AG08396 (cell line): ENCODE results near the gene CR2.
A peak's percentile ranks its signal among the peaks of the same experiment; 100 is the strongest.
"Not testable (repeated sequence)": the region's sequence is repeated elsewhere in the genome, so short reads cannot be mapped to it uniquely, and the experiment has no call there.

Experiments used
- DNase-seq: peaks from one replicate; pipeline ENCODE4 v3.0.0; 2012; ENCODE audit warnings: low spot score, mixed read lengths

CR2 gene

GRCh38 chr1:207444514-207445217, 9.5 kb upstream of the CR2 start:
- no peak for DNase-seq

GRCh38 chr1:207453710-207454045, 450 bp upstream of the CR2 start:
- DNase-seq = no peak

- no peak for DNase-seq
These were observed 1.1 kb downstream of the CR2 start for GRCh38 chr1:207455183-207455754.

- no peak for DNase-seq
These were observed 4.3 kb downstream of the CR2 start for GRCh38 chr1:207458414-207458813.

DNA sequence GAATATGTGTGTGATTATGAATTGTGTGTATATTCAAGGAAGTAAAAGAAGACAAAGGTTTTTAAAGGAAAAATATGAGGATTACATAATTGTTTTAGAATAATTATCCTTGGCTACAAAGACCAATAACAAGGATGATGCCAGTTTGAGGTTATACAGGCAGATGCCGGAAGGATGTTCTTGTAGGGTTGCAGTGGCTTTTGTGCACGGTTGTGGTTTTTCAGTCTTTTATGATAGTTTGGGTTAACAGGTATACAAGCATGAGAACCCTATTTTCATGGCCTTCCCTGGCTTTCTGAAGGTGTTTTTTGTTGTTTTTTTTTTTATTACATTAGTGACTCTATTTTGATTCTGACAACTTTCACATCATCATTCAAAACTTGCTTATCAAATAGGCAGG, 4.9 kb downstream of the CR2 start:
- DNase-seq = no peak

GRCh38 chr1:207461649-207462048, 7.5 kb downstream of the CR2 start:
- no peak for DNase-seq

- DNase-seq = no peak
These were observed 8.4 kb downstream of the CR2 start for GRCh38 chr1:207462535-207462934.

- peak; percentile 12 for DNase-seq
These were observed 8.9 kb downstream of the CR2 start for GRCh38 chr1:207463021-207463420.

DNA sequence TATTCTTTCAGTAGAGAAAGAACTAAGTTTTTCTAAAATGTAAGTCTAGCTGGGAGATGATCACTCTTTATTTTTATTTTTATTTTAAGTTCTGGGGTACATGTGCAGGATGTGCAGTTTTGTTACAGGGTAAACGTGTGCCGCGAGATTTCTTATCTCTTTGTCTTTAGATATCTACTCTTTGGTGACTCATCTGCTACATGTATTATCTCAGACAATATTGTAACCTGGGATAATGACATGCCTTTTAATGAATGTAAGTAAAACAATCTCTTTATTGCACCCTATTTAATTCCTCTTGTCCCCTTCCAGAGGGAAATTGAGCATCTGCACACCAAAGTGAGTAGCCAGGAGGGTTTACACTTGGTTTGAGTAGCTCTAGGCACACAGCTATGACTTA, 9.4 kb downstream of the CR2 start:
- DNase-seq = no peak

GRCh38 chr1:207470927-207471326, 16.8 kb downstream of the CR2 start:
- DNase-seq = no peak

- no peak for DNase-seq
These were observed 20.1 kb downstream of the CR2 start for GRCh38 chr1:207474210-207474609.

DNA sequence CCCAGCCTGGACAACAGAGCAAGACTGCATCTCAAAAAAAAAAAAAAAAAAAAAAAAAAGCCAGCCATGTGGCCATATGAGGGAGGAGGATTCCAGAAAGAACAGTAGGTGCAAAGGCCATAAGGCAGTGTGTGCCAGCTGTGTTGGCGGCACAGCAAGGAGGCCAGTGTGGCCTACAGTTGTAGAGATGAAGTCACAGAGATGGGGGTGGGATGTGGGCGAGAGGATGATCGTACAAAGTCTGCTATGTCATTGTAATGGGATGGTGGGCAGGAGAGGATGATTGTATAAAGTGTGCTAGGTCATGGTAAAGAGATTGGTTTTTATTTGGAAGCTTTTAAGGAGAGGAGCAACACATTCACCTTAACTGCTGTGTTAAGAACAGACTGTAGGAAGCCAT, 32.1 kb downstream of the CR2 start:
- DNase-seq = no peak

DNA sequence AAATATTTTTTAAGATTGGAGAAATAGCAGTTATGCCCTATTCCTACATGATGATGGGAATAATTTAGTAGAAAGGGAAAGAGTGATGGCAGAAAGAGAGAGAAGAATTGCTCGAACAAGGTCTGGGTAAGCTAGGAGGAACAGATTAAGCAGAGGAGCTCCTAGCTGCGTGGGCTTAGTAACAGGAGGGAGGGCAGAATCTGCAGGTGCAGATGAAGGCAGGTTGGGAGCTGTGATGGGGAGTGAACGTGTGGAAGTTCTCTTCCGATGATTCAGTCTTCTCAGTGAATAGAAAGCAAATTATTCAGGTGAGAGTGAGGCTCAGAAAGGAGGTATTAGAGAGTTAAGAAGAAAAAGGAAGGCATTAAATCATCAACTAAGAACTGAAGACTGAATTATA, 33.5 kb downstream of the CR2 start:
- DNase-seq = no peak

- DNase-seq = no peak
These were observed 39.1 kb downstream of the CR2 start for GRCh38 chr1:207493212-207493611.

DNA sequence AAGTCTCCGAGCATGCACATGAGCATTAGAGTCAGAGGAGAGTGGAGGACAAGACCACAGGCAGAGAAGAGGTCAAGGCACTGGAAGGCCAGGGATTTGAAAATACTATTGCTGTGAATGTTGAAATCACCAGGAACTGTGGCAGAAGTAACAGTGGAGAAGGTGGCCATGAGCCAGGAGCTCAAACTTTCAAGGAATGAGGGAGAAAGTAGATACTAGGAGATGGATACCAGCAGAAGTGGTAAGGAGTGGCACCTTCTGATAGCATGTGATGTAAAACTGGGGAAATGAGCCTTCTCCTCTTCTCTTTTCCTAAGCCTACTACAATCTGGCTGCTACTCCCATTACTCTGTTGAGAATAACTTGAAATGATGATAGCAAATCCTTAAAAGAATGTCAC, 40.0 kb downstream of the CR2 start:
- no peak for DNase-seq

GRCh38 chr1:207495281-207495680, 41.2 kb downstream of the CR2 start:
- DNase-seq = not testable (repeated sequence)

DNA sequence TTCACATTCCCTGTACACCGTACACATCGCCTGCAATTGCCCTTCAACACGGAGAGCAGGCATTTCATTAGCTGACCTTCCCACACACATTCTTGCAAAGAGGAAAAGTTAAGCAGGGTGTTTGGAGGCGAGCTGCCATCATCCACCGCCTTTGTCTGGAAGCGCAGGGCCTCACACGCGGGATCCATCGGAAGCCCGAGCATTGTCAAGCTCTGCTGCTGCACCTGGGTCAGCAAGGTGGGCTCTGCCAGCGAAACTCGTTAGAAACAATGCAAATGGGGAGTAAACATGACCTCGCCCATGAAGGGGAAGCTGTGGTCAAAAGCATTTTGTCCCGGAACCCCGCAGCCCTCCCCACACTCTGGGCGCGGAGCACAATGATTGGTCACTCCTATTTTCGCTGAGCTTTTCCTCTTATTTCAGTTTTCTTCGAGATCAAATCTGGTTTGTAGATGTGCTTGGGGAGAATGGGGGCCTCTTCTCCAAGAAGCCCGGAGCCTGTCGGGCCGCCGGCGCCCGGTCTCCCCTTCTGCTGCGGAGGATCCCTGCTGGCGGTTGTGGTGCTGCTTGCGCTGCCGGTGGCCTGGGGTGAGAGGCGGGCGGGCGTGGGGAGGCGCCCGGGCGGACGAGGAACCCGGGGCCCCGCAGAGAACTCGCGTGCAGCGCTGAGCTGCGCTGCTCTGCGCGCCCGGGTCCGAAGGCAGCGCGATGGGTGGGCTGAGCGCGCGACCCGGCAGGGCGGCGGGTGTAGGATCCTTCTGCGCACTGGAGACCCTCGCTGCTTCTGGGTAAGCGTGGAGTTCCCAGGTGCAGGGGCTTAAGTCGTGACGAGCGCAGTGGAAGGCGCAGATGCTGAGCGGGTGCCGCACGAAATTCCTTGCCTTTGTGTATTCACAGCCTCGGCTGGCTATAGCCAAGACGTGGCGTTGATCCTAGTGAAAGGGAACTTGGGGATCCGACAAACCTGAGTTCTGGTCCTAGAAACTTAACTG, 42.0 kb downstream of the CR2 start, which contains the start of gene CR1:
Gene CR1 (plus strand): TSS at position 357 of the 992 bp plus-strand sequence. CDS start 111 bp downstream, at position 468.
- no peak for DNase-seq

DNA sequence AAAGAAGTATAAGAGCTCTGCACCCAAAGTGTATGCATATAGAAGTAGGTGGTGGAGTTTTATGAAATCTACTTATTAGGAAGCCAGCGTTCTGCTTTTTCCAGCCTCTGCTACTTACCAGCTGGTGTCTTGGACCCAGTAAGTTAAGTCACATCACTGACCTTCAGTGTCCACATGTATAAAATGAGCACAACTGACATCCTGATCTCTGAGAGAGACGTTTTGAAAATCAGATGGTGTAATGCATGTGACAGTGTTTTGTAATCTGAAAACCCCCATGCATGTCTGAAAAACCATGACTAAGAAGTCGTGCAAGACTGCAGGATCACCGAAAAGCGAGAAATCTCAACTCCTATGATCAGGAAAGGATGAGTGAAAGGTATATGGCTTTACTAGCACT, 43.8 kb downstream of the CR2 start:
- DNase-seq = no peak

DNA sequence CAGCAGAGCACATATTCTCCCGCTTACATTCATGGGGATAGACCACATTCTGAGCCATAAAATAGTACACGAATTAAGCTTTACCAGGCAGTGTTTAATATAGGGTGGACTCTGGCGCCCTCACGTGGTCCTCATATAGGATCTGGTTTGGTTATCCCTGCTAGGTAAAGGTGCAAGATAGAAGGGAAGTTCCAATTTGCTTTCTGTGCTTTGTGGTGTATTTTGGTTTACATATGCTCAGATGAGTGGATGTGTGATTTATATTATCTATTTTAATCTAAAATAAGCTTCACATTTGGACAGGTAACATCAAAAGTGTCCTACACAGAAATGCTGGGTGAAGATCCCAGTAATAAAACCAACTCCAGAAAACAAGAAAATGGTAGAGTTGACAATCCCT, 45.4 kb downstream of the CR2 start:
- DNase-seq = peak; percentile 53

DNA sequence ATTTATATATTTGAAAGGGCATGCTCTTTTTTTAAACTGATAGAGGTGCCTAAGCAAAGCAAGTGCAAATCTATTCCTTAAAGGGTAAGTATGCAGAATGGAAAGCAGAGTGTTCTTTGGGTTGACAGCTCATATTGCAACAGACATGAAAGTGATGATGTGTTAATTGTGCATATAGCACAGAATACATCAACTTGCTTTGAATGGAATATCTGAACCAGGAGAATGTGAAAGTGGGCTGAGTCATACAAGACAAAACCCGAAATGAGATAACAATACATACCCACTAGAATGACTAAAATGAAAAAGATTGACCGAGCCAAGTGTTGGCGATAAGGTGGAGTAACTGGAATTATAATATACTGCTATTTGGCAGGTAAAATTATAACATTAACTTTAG, 46.2 kb downstream of the CR2 start:
- no peak for DNase-seq

GRCh38 chr1:207501071-207501470, 46.9 kb downstream of the CR2 start:
- no peak for DNase-seq

DNA sequence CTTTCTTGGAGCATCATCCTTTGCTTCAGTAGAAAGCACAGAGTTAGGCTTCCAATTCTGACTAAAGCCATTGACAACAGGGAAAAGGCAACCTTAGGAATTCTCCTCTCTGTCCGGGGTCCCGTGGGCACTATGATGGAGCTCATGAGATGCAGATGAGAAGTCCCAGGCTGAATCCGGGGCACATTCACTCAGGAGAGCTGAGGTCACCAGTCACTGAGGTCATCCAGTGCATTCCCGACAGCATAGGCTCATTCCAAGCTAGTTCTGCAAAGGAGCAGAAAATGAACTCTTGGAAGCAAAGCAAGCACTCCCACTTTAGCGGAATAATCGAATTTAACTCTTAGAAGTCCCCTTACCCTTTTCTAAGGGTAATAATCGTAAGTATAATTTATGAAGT, 48.6 kb downstream of the CR2 start:
- DNase-seq = no peak

- DNase-seq = no peak
These were observed 49.8 kb downstream of the CR2 start for GRCh38 chr1:207503950-207504349.
